Activated gamma-delta T cell treated with anti-CD3 and anti-CD28 coated beads, Interleukin-2, amount 50 U/mL, for 16 hours (primary cell): ENCODE measurements around the gene CORO2A.

Experiments
- DNase-seq: peaks from one replicate; pipeline ENCODE4 v3.0.0-alpha.2; 2020; ENCODE audit warnings: low read depth

The CORO2A gene

DNA sequence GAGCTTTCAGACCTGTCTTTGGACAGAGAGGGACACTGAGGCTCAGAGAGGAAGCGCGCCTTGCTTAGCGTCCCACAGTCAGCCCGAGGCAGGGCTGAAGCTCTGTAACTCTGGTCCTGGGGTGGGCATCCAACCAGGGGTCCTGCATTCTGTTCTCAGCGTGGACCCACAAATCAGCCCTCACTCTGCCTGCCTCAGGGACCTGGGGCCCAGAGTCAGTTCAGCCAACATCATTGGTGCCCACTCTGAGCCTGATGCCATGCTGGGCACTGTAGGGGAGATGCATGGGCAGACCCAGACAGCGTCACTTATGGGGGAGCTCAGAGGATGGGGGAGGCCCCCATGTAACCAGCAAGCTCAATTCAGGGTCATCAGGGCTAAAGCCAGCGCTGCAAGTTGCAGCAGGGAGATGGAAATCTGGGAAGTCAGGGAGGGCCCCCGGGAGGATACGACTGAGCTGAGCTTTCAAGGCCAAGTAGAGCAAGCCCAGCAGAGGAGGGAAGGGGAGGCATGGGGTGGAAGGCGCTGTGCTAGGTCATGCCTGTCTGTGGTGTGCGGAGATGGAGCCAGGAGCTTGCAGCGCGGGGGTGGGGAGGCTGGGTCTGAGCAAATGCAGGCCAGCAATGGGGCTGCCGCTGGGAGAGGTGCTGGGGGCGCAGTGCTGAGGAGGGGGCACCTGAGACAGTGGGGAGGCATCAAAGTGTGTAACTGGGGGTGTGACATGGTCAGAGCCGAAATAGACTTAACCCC, 21.1 kb downstream of the CORO2A start:
- no peak for DNase-seq

DNA sequence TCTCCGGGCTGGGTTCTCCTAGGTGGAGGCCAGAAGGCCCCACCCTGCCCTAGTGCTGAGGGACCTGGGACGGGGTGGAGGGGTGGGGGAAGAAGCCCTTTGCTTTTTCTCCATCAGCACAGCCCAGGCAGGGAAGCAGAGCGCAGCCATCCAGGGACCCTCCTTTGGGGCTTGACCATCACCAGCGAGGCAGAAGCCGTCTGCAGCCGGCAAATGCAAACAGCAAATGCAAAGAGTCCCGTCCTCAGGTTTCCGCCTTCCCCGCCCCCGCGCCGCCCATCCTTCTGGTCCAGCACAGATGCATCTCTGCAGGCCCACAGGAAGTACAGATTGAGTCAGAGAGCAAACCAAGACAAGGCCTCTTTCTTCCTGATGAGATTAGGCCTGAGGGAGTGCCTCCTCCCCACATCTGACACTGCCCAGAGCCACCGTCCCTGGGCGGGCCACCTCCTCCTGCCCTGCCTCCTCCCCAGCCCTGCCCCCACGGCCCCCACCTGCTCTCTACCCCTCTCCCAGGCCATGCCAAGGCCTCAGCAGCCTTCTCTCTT, 23.4 kb downstream of the CORO2A start:
- no peak for DNase-seq

DNA sequence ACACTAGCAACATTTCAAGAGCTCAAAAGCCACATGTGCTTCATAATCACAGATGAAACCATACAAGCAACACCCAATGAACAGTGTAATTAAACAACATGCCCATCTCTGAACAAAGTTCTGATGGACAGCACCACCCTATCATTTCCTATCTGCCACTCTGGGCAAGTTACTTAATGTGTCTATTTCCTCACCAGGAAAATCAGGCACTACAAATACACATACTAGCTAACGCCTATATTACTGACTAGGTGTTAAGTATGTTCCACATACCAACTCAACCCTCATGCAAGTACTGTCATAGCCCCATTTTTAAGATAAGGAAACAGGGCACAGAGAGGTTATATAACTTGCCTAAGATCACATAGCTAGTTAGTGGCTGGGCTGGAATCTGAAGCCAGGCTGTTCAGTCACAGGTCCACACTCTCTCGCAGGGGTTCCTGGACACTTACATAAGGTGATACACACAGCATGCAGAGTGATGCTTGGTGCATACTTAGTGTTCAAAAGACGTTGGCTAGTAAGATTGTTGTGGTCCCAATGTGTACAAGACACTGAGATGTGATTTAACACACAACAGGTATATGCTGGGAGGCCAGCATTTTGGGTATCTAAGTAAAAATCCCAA, 24.2 kb downstream of the CORO2A start:
- no peak for DNase-seq

DNA sequence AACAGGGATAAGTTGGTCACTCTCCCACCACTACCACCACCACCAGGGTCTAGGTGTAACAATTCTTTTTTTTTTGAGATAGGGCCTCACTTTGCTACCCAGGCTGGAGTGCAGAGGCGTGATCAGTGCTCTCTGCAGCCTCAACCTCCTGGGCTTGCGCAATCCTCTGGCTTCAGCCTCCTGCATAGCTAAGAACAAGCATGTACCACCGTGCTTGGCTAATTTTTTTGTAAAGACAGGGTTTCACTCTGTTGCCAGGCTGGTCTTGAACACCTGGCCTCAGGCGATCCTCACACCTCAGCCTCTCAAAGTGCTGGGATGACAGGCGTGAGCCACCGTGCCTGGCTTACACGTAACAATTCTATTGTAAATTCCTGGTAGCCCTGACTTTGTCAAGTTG, 27.5 kb downstream of the CORO2A start:
- DNase-seq, result no peak

DNA sequence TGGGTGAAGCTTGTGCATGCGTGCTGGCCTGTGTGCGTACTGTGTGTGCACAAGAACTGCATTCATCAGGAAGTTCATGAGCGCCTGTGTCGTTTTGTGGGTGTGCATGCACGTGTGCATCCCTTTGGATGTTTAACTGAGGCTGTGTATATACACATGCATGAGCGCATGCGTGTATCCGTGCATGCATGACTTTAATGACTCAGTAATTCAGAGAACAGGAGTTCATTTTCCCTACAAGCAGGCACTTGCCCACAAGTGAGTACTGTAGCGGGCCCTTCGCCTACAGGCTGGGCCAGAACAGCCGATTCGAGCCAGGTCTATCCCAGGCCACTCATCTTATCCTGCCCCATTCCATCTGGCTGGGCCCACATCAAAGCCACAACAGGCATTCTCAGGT, 29.8 kb downstream of the CORO2A start:
- DNase-seq, result no peak

DNA sequence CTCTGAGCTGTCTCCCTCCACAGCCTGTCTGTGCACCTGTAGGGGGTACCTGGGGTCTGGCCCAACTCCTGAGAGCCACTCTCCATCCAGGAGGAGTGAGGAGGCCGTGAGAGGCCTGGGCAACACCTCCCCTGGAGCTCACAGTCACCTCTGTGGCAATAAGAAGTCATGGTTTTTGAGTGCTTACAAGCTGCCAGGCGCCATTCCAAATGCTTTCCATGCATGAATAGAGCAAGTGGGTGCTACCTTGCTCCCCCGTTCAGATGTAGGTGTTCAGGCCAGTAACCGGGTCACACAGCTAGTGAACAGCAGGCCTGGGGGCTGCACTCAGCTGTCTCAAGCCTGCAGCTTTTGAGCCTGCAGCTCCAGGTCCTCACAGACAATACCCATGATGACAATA, 30.6 kb downstream of the CORO2A start:
- no peak for DNase-seq

DNA sequence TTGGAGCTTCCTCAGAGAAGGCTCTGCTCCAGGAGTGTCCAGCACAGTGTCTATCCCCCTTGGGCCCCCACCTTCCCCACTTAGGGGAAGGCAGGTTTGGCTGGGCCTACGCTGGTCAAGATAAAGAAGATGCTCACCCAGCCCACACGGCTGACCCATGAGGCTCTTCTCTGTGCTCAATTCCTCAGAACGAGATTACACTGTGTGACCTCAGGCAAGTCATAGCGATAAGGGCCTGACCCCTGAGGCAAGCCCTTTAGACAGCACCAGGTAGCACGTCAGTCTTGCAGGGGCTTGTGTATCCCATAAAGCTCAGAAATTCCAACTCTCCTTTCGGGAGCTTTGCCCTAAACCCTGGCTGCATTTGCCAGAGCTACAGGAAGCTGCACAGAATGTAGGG, 32.6 kb downstream of the CORO2A start:
- DNase-seq, result no peak

DNA sequence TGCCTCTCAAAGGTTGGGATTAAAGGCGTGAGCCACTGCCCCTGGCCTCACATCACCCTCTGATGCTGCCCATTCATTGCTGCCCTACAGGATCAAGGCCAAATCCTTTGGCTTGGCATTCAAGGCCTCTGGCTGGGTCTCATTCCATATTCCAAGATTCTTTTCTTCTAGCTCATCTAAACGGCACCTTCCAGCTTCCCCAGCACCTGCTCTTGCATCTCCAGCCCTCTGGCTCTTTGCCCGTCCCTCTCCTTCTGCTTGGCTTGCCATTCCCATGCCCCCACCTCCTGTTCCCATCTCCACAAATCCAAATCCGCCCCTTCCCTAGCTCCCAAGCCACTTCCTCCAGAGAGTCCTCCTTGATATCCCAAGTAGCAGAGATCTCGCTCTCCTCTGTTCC, 33.1 kb downstream of the CORO2A start:
- DNase-seq, result no peak

DNA sequence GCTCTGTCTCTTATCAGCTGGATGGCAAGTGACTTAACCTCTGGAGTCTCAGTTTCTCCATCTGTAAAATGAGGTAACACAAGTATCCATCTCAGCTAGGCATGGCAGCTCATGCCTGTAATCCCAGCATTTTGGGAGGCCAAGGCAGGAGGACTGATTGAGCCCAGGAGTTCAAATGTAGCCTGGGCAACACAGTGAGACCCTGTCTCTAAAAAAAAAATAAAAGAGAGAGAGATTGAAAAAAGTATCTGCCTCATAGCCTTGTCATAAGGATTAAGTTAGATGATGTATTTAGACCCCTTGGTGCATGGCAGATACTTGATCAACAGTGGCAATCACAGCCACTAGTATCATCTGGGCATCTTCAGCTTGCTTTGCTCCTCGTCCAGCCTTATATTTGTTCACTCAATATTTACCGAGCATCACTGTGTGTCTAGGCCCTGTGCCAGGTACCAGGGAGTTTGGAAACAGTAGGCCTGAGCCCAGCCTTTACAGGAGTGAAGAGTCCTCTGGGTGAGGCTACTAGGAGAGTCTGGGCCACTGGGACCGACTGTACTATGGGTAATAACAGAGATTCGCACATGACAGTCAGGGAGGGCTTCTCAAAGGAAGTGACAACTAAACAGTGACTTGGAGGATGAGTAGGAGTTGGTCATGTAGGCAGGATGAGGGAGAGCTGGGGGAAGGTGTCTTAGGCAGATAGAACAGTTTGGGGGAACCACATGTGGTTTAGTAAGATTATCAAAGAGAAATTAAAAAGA, 34.2 kb downstream of the CORO2A start:
- DNase-seq, result no peak

DNA sequence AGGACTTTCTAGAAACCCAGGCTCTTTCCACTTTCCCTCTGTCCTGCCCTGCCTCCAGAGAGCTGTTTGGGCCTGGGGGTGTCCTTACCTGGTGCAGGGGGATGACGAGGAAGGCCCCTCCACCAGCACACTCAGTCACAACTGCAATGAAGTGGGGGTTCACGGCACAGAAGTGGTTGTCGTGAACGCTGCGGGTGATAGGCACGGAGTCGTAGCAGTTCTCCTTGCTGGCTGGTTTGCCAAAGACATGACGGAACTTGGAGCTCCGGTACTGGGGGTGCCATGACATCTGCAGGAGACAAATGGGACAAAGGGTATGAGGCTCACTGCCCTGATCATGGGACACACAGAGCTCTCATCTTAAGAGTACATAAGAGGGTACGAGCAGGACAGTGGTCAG, 35.1 kb downstream of the CORO2A start:
- no peak for DNase-seq

DNA sequence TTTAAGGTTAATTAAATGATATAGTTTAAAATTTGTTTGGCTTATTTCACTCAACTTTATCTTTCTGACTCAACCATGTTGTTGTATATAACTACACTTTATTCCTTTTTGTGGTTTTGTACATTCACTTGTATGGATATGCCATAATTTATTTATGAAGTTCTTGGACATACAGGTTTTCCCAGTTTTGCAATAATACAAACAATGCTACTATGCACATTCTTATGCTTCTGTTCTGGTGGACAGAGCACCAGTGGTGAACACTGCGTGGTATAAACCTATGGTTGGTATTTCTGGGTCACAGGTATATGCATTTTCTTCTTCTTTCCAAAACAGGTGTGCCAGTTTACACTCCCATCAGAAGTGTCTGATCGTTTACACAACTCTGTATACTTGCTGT, 37.8 kb downstream of the CORO2A start:
- DNase-seq, result no peak

DNA sequence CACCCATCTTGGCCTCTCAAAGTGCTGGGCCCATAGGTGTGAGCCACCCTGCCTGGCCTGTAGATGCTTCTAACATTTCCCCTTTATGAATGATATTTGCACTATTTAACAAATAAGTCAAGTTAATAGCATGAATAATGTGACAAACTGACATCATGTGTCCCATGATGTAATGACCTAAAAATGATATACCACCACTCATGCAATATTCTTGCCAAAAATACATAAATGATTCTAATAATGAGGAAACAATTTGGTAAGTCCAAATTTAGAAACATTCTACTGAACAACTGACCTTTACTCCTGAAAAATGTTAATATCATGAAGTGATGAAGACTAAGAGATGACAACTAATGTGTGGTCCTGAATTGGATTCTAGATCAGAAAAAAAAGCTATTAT, 39.9 kb downstream of the CORO2A start:
- no peak for DNase-seq

DNA sequence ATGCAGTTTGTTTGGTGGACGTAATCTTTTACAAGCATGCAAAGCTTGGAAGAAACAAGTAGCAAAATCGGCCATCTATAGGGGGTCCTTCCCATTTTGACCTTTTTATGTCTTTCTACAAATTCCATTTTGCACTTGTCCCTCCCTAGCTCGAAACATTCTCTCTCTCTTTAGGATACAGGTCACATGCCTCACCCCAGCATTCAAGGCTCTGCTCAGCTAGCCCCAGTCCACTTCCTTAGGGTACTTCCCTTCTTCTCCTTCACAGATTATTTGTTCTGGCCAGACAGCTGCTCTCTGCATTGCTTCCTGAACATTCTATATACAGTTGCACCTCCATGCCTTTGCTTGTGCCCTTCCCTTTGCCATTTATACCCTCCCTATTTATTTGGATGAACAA, 41.7 kb downstream of the CORO2A start:
- DNase-seq, result no peak

DNA sequence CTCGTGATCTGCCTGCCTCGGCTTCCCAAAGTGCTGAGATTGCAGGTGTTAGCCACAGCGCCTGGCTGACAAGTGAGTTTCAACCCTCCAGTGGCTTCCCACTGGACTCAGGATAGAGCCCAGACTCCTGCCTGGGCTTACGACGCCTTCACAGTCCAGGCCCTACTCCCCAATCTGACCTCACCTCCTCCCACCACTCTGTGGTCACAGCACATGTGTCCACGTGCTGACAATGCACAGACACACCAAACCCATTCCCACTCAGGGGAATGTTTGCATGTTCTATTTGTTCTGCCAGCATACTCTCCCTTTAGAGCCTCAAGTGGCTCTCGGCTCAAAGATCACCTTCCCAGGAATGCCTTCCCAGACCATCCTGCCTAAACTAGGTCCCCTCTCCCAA, 42.3 kb downstream of the CORO2A start:
- no peak for DNase-seq

DNA sequence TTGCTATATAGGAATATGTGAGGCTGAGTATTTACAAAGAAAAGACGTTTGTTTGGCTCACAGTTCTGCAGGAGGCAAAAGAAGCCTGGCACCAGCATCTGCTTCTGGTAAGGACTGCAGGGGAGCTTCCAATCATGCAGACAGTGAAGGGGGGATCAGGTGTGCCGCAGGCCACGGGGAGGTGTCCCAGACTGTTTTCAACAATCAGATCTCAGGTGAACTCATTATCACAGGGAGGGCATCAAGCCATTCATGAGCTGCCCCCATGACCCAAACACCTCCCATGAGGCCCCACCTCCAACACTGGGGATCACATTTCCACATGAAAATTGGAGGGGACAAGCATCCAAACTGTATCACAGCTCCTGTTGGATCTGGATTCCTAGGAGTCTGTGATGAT, 43.0 kb downstream of the CORO2A start:
- DNase-seq, result no peak

DNA sequence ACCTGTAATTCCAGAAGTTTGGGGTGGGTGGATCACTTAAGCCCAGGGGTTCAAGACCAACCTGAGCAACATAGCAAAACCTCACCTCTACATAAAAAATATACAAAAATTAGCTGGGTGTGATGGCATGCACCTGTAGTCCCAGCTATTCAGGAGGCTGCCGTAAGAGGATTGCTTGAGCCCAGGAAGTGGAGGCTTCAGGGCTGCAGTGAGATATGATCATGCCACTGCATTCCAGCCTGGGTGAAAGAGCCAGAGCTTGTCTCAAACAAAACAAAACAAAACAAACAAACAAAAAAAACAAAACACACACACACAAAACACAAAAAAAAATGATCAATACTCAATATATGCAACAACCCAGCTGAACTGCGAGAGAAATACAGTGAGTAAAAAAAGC, 44.0 kb downstream of the CORO2A start:
- no peak for DNase-seq

DNA sequence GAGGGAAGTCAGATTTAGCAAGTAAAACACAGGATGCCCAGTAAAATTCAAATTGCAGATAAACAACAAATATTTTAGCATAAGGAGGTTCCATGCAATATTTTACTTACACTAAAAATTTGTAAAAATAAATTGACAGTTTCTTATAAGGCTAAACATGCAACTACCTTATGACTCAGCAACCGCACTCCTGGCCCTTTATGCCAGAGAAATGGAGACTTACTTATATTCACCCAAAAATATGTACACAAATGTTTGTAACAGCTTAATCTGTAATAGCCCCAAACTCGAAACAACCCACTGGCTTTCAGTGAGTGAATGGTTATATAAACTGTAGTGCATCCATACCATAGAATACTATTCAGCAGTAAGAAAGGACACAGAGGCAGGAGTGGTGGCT, 44.9 kb downstream of the CORO2A start:
- no peak for DNase-seq

DNA sequence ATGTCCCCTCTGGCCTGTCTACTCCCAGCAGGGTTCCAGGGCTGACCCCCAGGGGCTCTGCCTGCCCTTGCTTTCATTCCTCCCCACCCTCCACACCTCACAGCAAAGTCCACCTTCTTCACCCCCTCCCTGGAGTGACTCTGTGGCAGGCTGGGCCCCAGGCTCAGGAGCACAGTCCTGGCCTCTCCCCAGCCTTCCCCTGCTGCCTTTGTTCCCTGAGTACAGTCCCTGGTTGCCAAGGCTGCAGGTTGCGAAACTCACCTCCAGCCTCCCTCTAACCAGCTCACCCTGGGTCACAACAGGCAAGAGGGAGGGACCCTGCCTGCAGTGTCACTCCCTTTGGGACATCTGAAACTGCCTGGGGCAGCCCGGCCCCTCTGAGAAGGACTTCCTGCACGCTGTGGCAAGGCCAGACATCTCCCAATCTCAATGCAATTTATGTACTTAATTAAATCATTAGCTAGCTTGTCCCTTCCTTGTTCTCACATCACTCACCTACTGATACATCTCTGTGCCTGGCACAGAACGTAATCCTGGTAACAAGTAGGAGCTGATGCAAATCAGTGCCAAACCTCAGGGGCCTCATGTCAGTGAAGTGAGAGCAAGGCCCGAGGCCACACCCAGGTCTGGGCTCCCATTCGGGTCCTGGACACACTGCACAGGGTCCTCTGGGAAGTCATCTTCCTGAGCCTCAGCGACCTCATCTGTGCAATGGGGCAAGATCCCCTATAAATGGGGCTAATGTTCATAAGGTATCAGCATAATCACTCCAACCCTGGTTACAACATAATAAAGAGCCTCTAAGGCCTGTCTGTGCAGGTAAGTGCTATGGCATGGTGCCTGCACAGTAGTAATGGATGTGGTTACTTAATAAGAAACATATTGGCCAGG, 46.1 kb downstream of the CORO2A start:
- no peak for DNase-seq

DNA sequence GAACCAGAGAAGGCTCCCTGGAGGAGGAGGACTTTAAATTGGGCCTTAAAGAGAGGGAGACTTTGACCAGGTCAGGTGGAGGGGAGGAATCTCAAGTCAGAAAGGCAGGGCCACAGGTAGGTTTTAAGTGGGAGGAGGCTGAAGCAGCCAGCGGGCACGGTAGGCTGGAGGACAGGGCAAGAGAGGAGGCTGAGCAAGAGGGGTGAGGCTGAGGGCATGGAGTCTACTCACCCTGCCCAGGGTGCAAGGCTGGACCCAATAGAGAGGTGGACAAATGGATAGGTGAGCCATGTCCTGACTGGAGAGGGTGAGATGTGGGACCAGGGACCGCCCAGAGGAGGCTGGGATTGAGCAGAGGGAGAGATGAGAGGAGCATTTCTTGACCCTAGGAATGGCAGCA, 47.8 kb downstream of the CORO2A start:
- DNase-seq, result no peak

DNA sequence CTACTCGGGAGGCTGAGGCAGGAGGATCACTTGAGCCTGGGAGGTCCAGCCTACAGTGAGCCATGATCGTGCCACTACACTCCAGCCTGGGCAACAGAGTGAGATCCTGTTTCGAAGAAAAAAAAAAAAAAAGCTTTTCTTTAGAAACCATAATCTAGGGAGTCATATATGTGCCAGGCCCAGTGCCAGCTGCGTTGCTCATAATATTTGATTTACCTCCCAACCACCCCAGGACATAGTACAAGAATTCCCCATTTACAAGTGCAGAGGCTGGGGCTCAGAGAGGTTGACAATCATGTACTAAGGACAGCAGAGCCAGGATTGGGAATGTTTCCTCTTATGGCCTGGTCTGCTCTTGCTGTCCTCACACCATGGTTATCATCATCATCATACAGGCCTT, 48.4 kb downstream of the CORO2A start:
- no peak for DNase-seq

DNA sequence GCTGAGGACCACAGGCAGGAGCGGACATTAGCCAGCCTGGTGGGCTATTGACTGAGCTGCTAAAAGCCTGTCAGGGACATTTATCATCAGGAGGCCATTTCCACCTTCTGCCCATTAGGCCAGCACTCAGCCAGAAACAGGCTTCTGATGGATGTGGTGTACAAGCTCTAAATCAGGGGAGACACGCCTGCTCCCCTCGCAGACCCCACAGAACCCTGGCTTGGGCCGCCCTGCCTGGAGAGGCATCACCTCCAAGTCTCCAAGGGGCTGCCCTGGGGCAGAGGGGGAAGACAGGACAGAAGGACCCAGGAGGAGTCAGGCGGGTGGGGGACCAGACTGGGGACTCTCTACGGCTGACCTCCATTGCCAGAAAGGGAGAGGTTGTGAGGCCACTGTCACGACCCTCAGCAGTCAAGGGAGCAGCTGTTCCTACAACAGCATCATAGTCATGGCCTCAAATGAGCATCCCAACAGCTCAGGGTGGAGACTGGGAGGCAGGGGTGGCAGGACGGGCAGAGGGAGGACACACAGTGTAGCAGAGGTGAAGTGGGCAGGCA, 49.4 kb downstream of the CORO2A start:
- no peak for DNase-seq
